PC-3 (cell line): ENCODE measurements around the gene KIDINS220. TPM values are rescaled to one million over a fixed set of nuclear protein-coding genes. Genes with fewer than 3 reads are reported as not detected.

Experiments
- ATAC-seq: fragments of 200-7000 bp; cut with Tn5 transposase; 2 replicates; pipeline ENCODE4 v1.9.1; 2020; ENCODE audit warnings: mild to moderate bottlenecking, moderate library complexity
- BruUV-seq: library from RNA; stranded (reverse); fragments of 400-500 nt; replicated peaks from 2 replicates; lab custom pipeline; 2021; lab: Mats Ljungman, UMichigan
- CTCF ChIA-PET: fragments of 300-600 bp; sonication (Branson Sonifier 250); formaldehyde crosslinking; loops from one replicate; lab custom pipeline; 2022; ENCODE audit warnings: antibody characterized with exemption; lab: Charles Lee
- POLR2A ChIA-PET: fragments of 300-600 bp; sonication (Branson Sonifier 250); formaldehyde crosslinking; loops from one replicate; lab custom pipeline; 2022; ENCODE audit warnings: antibody characterized with exemption; ENCODE audit not compliant: unreplicated experiment; lab: Charles Lee
- DNase-seq: peaks from one replicate; pipeline ENCODE4 v3.0.0-alpha.2; 2015
- H2AFZ ChIP-seq: fragments of 300-600 bp; sonication (generic); 2 replicates; pipeline ENCODE4 v1.6.0; 2016; ENCODE audit warnings: antibody characterized with exemption, low read length
- H3F3A ChIP-seq: fragments of 300-600 bp; sonication (generic); one replicate; pipeline ENCODE4 v1.6.0; 2017; ENCODE audit warnings: antibody characterized with exemption, low read length, control low read depth, mild to moderate bottlenecking; ENCODE audit not compliant: unreplicated experiment
- H3K27ac ChIP-seq: fragments of 300-600 bp; sonication (generic); 2 replicates; pipeline ENCODE4 v1.5.1; 2016; ENCODE audit warnings: mild to moderate bottlenecking, low read length
- H3K27me3 ChIP-seq: fragments of 300-600 bp; sonication (generic); 2 replicates; pipeline ENCODE4 v1.6.1; 2016; ENCODE audit warnings: low read length, mixed read lengths
- H3K36me3 ChIP-seq: fragments of 300-600 bp; sonication (generic); 2 replicates; pipeline ENCODE4 v1.6.1; 2016; ENCODE audit warnings: low read depth, mixed run types, low read length, mixed read lengths
- H3K4me1 ChIP-seq: fragments of 300-600 bp; sonication (generic); 2 replicates; pipeline ENCODE4 v1.5.1; 2016; ENCODE audit warnings: low read length; ENCODE audit not compliant: insufficient read depth
- H3K4me2 ChIP-seq: fragments of 300-600 bp; sonication (generic); 2 replicates; pipeline ENCODE4 v1.6.0; 2016; ENCODE audit warnings: low read length
- H3K4me3 ChIP-seq: fragments of 300-600 bp; sonication (generic); 2 replicates; pipeline ENCODE4 v1.5.1; 2016; ENCODE audit warnings: mild to moderate bottlenecking, low read length, mixed read lengths
- H3K79me2 ChIP-seq: fragments of 300-600 bp; sonication (generic); 2 replicates; pipeline ENCODE4 v1.6.1; 2017; ENCODE audit warnings: low read length, mixed read lengths
- H3K9ac ChIP-seq: fragments of 300-600 bp; sonication (generic); 2 replicates; pipeline ENCODE4 v1.6.0; 2016; ENCODE audit warnings: mild to moderate bottlenecking, low read length
- H3K9me2 ChIP-seq: fragments of 300-600 bp; sonication (generic); replicated peaks from 2 replicates; pipeline ENCODE4 v1.6.1; 2016; ENCODE audit warnings: mixed run types, low read length, mixed read lengths
- H3K9me3 ChIP-seq: fragments of 300-600 bp; sonication (generic); 2 replicates; pipeline ENCODE4 v1.6.1; 2016; ENCODE audit warnings: low read length, mixed read lengths
- H4K20me1 ChIP-seq: fragments of 300-600 bp; sonication (generic); 2 replicates; pipeline ENCODE4 v1.6.1; 2016; ENCODE audit warnings: low read length, mixed read lengths
- CTCF ChIP-seq: fragments of 300-600 bp; sonication (generic); conservative IDR thresholded peaks from 2 replicates; pipeline ENCODE4 v1.5.1; 2017; ENCODE audit warnings: antibody characterized with exemption, low read depth, mild to moderate bottlenecking, low read length
- EZH2 ChIP-seq: fragments of 300-600 bp; sonication (generic); IDR thresholded peaks from one replicate; pipeline ENCODE4 v1.6.1; 2017; ENCODE audit warnings: antibody characterized with exemption, mild to moderate bottlenecking, low read length; ENCODE audit not compliant: unreplicated experiment
- EZH2phosphoT487 ChIP-seq: fragments of 300-600 bp; sonication (generic); IDR thresholded peaks from 2 replicates; pipeline ENCODE4 v1.6.1; 2018; ENCODE audit warnings: mild to moderate bottlenecking, antibody characterized with exemption, low read length, borderline replicate concordance
- intact Hi-C: fragments of 100-400 bp; cut with micrococcal nuclease; formaldehyde crosslinking; loops from 2 replicates; pipeline ENCODE4 v1.9.0; 2023
- total RNA-seq: library from RNA; depleted of rRNA; stranded (reverse); fragments of >200 nt; gene quantifications from 2 replicates; pipeline ENCODE4 v1.2.3, GENCODE V29; 2014

KIDINS220 gene
- total RNA-seq, 1 experiment from 2014 or later = 37.6 TPM

GRCh38 chr2:8721410-8721809, 116.0 kb downstream of the KIDINS220 start:
- intact Hi-C loops = no loop called here
- Histone ChIP-seq H3K4me1 (no peaks in the 10 kb centered on the region), H4K20me1 (no peaks in the 10 kb centered on the region), H3K27ac (no peak overlapping the region), H3K4me3 (no peak overlapping the region), H3F3A (no peaks in the 10 kb centered on the region), H3K27me3 (no peaks in the 10 kb centered on the region), H3K4me2 (no peak overlapping the region), H3K79me2 (no peaks in the 10 kb centered on the region), H3K9me3 (no peaks in the 10 kb centered on the region), H3K9me2 (no peaks in the 10 kb centered on the region), H2AFZ (no peak overlapping the region), H3K36me3 (no peaks in the 10 kb centered on the region), H3K9ac (no peak overlapping the region)
- ATAC-seq (no peak), DNase-seq (no peak)
- ChIA-PET CTCF (no interaction called here), POLR2A (no interaction called here)
- TF ChIP-seq CTCF (no peak), EZH2 (no peak), EZH2phosphoT487 (no peak)
- no TSS peak for BruUV-seq

- Histone ChIP-seq H2AFZ (no peak overlapping the region), H3K9ac (no peak overlapping the region), H3K79me2 (no peaks in the 10 kb centered on the region), H3K27me3 (no peaks in the 10 kb centered on the region), H4K20me1 (no peaks in the 10 kb centered on the region), H3K4me2 (no peak overlapping the region), H3K4me3 (no peak overlapping the region), H3K9me2 (no peaks in the 10 kb centered on the region), H3K9me3 (no peaks in the 10 kb centered on the region), H3F3A (no peaks in the 10 kb centered on the region), H3K36me3 (no peaks in the 10 kb centered on the region), H3K4me1 (no peaks in the 10 kb centered on the region), H3K27ac (no peak overlapping the region)
- no TSS peak for BruUV-seq
- TF ChIP-seq EZH2 (no peak), EZH2phosphoT487 (no peak), CTCF (no peak)
- DNase-seq (no peak), ATAC-seq (no peak)
- intact Hi-C loops = no loop called here
- ChIA-PET POLR2A (no interaction called here), CTCF (no interaction called here)
Measured at GRCh38 chr2:8720741-8721140, 116.7 kb downstream of the KIDINS220 start.

- H3K4me3 ChIP-seq = no peak overlapping the region
- CTCF ChIA-PET = no interaction called here
- no peaks in the 10 kb centered on the region for H3F3A ChIP-seq
- H3K27ac ChIP-seq = no peak overlapping the region
- ATAC-seq (no peak), DNase-seq (no peak)
- no peaks in the 10 kb centered on the region for H3K9me2 ChIP-seq
- no peaks in the 10 kb centered on the region for H3K79me2 ChIP-seq
- H3K4me1 ChIP-seq = no peaks in the 10 kb centered on the region
- intact Hi-C loops = no loop called here
- no peaks in the 10 kb centered on the region for H3K27me3 ChIP-seq
- H4K20me1 ChIP-seq = no peaks in the 10 kb centered on the region
- H2AFZ ChIP-seq = no peak overlapping the region
- no peak overlapping the region for H3K4me2 ChIP-seq
- TF ChIP-seq EZH2phosphoT487 (no peak), EZH2 (no peak), CTCF (no peak)
- no peaks in the 10 kb centered on the region for H3K9me3 ChIP-seq
- BruUV-seq = no TSS peak
- no peak overlapping the region for H3K9ac ChIP-seq
- POLR2A ChIA-PET = no interaction called here
- no peaks in the 10 kb centered on the region for H3K36me3 ChIP-seq
Measured at GRCh38 chr2:8719528-8719927, 117.9 kb downstream of the KIDINS220 start.
